Urinary bladder (tissue), 4 donors: ENCODE results near the gene CD53. TPM values are rescaled to one million over a fixed set of nuclear protein-coding genes. Genes with fewer than 3 reads are reported as not detected.

Source experiments
- DNase-seq: peaks from one replicate; pipeline ENCODE4 v3.0.0-alpha.2; 2015; ENCODE audit errors: extremely low spot score
- H3K27ac ChIP-seq: one replicate; pipeline ENCODE4 v1.5.1; 2013; ENCODE audit warnings: low read depth, mild to moderate bottlenecking, moderate library complexity
- H3K36me3 ChIP-seq: one replicate; pipeline ENCODE4 v1.6.1; 2013; ENCODE audit warnings: mild to moderate bottlenecking, moderate library complexity; ENCODE audit not compliant: insufficient read depth
- H3K4me1 ChIP-seq: one replicate; pipeline ENCODE4 v1.6.1; 2013; ENCODE audit warnings: mild to moderate bottlenecking, moderate library complexity; ENCODE audit not compliant: insufficient read depth
- H3K4me3 ChIP-seq: one replicate; pipeline ENCODE4 v1.5.1; 2013; ENCODE audit warnings: low read depth, low read length
- WGBS: extraction: QIAGEN DNeasy Blood & Tissue Kit; methylation state at CpG from one replicate; pipeline ENCODE4 v1.1.7; 2013; 5-methylcytosine and 5-hydroxymethylcytosine counted together
- polyA plus RNA-seq: library from polyadenylated mRNA; stranded (reverse); fragments of 200-250 nt; gene quantifications from one replicate; pipeline ENCODE4 v1.2.3, GENCODE V29; 2013
- total RNA-seq: library from RNA; depleted of rRNA; stranded (reverse); fragments of >200 nt; gene quantifications from one replicate; pipeline ENCODE4 v1.2.3, GENCODE V29; 2014
- donor health status: healthy with polysubstance abuse.
- donor health status: healthy.

The CD53 gene
- total and polyA plus RNA-seq, 2 donors, result 21.5 to 48.9 TPM

GRCh38 chr1:110880708-110881374, 7.9 kb downstream of the CD53 start:
- Histone ChIP-seq H3K4me1 (no peaks in the 10 kb centered on the region), H3K27ac (no peak overlapping the region), H3K4me3 (no peak overlapping the region), H3K36me3 (no peaks in the 10 kb centered on the region)
- WGBS, result 49% methylated on average over 2 of the region's 2 CpGs
- DNase-seq, result no peak

DNA sequence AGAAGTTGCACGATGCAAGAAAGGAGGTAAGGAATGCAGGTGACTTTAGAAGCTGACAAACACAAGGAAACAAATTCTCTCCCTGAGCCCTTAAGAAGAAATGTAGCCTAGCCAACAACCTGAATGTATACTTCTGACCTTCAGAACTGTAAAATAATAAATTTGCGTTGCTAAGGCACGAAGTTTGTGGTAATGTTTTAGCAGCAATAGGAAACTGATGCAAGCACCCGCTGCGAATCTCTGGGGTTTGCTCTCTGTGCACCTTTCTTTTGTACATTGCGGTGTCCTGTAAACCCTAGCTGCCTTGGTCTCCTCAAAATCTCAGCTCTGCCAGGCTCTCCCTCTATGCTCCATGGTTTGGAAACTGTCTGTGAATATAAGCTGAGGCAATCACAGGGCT, 15.1 kb downstream of the CD53 start:
- WGBS, result 85% methylated on average over 6 of the region's 6 CpGs
- no peak for DNase-seq
- Histone ChIP-seq H3K4me1 (no peaks in the 10 kb centered on the region), H3K36me3 (no peaks in the 10 kb centered on the region), H3K27ac (no peak overlapping the region), H3K4me3 (no peak overlapping the region)

DNA sequence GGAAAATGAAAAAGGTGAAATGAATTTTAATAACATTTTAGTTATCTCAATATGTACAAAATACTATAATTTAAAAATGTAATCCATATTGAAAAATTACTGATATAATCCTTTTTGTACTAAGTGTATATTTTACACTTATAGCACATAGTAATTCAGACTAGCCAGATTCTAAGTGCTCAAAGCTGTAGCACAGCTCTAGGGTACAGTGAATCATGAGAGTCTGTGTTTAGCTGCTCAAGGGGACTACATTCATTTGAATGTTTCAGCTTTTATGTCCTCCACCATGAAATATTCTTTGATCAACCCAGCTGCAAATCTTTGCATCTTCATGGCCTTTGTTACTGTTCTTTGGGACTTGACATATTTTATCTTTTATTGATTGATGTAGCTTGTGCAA, 15.7 kb downstream of the CD53 start:
- Histone ChIP-seq H3K4me3 (no peak overlapping the region), H3K4me1 (no peaks in the 10 kb centered on the region), H3K27ac (no peak overlapping the region), H3K36me3 (no peaks in the 10 kb centered on the region)
- DNase-seq, result no peak

GRCh38 chr1:110890474-110891196, 17.7 kb downstream of the CD53 start:
- Histone ChIP-seq H3K4me3 (no peak overlapping the region), H3K4me1 (no peaks in the 10 kb centered on the region), H3K27ac (no peak overlapping the region), H3K36me3 (no peaks in the 10 kb centered on the region)
- DNase-seq, result no peak
- 71% methylated on average over 3 of the region's 3 CpGs for whole genome bisulfite sequencing

GRCh38 chr1:110893908-110894490, 21.1 kb downstream of the CD53 start:
- DNase-seq, result no peak
- no peak overlapping the region for H3K4me3 ChIP-seq
- no peaks in the 10 kb centered on the region for H3K36me3 ChIP-seq
- H3K27ac ChIP-seq, result no peak overlapping the region
- 39% methylated on average over 3 of the region's 3 CpGs for WGBS
- H3K4me1 ChIP-seq, result no peaks in the 10 kb centered on the region

DNA sequence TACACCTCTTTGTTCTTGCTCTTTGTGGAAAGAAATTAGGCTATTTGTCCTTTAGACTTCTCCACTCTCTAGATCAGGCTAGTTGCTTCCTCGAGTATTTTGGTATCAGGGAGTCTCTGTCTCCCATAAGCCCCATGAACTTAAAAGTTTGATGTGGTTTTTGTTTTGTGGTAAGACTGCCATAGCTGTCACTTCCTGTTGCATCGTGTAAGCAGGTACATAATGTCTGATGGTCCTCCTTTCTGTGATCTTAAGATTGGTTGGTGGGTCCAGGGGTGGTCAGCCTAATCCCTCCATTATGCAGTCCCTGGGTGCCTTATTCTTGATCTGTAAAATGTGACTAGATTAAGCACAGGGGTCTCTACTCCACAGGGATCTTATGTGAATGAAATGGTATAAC, 23.1 kb downstream of the CD53 start:
- H3K27ac ChIP-seq, result no peak overlapping the region
- H3K4me1 ChIP-seq, result no peaks in the 10 kb centered on the region
- no peaks in the 10 kb centered on the region for H3K36me3 ChIP-seq
- no peak for DNase-seq
- no peak overlapping the region for H3K4me3 ChIP-seq
- 54% methylated on average over 2 of the region's 2 CpGs for WGBS

DNA sequence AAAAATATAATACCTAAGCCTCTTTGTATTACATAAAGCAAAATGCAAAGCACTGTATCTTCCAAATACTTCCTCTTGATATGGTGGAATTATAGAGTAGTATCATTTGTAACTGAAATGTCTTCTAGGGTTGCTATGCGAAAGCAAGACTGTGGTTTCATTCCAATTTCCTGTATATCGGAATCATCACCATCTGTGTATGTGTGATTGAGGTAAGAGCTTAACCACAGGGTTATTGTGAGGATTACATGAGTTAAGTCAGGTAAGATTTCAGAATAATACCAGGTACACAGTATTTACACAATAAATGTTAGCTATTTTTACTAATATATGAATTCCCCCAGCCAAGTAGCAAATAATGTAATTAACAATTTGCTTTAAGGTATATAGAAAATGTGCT, 24.7 kb downstream of the CD53 start:
- Histone ChIP-seq H3K4me3 (no peak overlapping the region), H3K4me1 (no peaks in the 10 kb centered on the region), H3K27ac (no peak overlapping the region), H3K36me3 (no peaks in the 10 kb centered on the region)
- WGBS, result 81% methylated on average over 2 of the region's 2 CpGs
- DNase-seq, result no peak

DNA sequence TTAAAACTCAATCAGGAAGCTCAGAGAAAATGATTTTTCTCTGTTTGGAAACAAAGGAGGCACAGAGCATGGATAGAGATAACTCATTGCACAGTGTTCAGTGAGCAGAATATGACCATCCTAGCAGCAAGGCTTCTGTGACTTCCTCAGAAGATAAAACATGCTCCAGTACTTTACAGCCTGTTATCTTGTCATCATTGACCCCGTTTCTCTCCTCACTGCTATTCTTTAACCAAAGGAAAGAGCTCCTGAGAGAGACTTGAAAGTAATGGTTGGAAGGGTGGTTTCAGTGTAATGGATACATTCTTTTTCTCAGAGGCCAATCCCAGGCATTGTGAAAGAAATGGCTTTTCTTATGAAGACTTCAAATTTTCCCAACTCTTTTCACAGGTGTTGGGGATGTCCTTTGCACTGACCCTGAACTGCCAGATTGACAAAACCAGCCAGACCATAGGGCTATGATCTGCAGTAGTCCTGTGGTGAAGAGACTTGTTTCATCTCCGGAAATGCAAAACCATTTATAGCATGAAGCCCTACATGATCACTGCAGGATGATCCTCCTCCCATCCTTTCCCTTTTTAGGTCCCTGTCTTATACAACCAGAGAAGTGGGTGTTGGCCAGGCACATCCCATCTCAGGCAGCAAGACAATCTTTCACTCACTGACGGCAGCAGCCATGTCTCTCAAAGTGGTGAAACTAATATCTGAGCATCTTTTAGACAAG, 25.9 kb downstream of the CD53 start:
- no peak overlapping the region for H3K4me3 ChIP-seq
- H3K27ac ChIP-seq, result no peak overlapping the region
- 66% methylated on average over 3 of the region's 3 CpGs for WGBS
- H3K4me1 ChIP-seq, result no peaks in the 10 kb centered on the region
- DNase-seq, result no peak
- H3K36me3 ChIP-seq, result no peaks in the 10 kb centered on the region

GRCh38 chr1:110899458-110899843, 26.5 kb downstream of the CD53 start:
- DNase-seq, result no peak
- no peak overlapping the region for H3K27ac ChIP-seq
- H3K36me3 ChIP-seq, result no peaks in the 10 kb centered on the region
- no peaks in the 10 kb centered on the region for H3K4me1 ChIP-seq
- no peak overlapping the region for H3K4me3 ChIP-seq
- 75% methylated on average over 1 of the region's 1 CpG for WGBS

DNA sequence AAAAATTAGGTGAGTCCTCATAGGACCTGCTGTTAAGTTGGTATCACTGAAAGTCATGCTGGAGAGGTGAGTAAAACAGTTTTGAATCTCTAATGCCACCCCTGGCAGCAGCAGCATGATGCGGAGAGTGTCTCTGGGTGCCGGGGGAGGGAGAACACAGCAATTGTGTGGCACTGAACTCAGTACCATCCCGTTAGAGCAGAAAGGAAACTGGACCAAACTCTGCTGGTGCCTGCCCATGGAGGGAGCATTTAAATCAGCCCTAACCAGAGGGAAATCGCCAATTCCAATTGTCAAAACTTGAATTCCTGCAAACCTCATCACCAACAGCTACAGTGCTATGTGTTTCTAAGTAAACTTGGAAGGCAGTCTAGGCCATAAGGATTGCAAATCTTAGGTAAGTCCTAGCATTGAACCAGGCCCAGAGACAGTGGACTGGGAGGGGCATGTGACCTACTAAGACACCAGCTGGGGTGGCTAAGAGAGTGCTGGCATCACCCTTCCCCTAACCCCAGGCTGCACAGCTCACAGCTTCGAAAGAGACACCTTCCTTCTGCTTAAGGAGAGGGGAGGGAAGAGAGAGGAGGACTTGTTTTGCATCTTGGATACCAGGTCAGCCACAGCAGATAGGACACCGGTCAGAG, 30.0 kb downstream of the CD53 start:
- WGBS, result 79% methylated on average over 6 of the region's 6 CpGs
- no peaks in the 10 kb centered on the region for H3K4me1 ChIP-seq

DNA sequence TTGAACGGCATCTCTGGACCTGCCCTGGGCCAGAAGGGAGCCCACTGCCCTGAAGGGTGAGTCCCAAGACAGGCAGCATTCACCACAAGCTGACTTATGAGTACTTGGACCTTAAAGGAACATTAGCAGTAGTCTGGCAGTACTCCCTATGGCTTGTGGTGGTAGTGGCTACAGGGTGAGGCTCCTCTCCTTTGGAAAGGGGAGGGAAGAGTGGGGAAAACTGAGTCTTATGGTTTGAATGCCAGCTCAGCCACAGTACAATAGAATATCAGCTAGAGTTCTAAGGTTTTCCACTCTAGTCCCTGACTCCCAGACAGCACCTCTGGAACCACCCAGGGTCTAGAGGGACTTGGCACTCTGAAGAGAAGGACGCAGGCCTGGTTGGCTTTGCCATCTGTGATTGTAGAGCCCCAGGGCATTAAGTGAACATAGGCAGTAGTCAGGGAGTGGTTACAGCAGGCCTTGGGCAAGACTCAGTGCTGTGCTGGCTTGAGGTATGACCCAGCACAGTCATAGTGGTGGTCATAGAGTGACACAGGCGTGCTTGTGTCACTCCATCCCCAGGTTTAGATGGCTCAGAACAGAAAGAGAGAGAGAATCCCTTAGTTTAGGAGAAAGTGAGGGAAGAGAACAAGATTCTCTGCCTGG, 31.0 kb downstream of the CD53 start:
- Histone ChIP-seq H3K27ac (no peak overlapping the region), H3K36me3 (no peaks in the 10 kb centered on the region), H3K4me3 (no peak overlapping the region), H3K4me1 (no peaks in the 10 kb centered on the region)
- WGBS, result 64% methylated on average over 3 of the region's 3 CpGs
- no peak for DNase-seq

More for the DNA sequence above, 30.0 kb downstream of the CD53 start:
- Histone ChIP-seq H3K36me3 (no peaks in the 10 kb centered on the region), H3K4me3 (no peak overlapping the region), H3K27ac (no peak overlapping the region)
- no peak for DNase-seq

- H3K27ac ChIP-seq, result no peak overlapping the region
Measured at GRCh38 chr1:110912784-110913183, 39.8 kb downstream of the CD53 start.

DNA sequence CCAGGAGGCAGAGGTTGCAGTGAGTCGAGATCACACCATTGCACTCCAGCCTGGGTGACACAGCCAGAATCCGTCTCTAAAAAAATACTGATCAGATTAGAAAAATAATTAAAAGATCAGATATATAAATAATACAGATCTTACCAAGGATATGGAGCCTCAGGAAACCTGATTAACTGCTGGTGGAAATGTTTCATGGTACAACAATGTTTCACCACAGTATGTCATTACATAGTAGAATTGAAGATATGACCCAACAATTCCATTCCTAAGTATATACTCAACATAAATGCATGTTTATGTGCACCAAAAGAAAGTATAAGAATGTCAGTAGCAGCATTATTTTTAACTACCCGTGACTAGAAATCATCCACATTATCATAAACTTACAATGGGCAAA, 41.7 kb downstream of the CD53 start:
- Histone ChIP-seq H3K4me3 (no peak overlapping the region), H3K27ac (no peak overlapping the region), H3K4me1 (no peaks in the 10 kb centered on the region), H3K36me3 (no peaks in the 10 kb centered on the region)
- WGBS, result 83% methylated on average over 3 of the region's 3 CpGs
- DNase-seq, result no peak

More at GRCh38 chr1:110912784-110913183, 39.8 kb downstream of the CD53 start:
- H3K36me3 ChIP-seq, result no peaks in the 10 kb centered on the region
- no peak overlapping the region for H3K4me3 ChIP-seq
- DNase-seq, result no peak
- H3K4me1 ChIP-seq, result no peaks in the 10 kb centered on the region
